Lower leg skin (tissue), 4 donors: ENCODE data around the gene PNMA6A. TPM values are rescaled to one million over a fixed set of nuclear protein-coding genes. Genes with fewer than 3 reads are reported as not detected.
A peak's percentile ranks its signal among the peaks of the same experiment; 100 is the strongest.
"Not testable (repeated sequence)": the region's sequence is repeated elsewhere in the genome, so short reads cannot be mapped to it uniquely, and the experiment has no call there.

ENCODE experiments used
- DNase-seq, 2 donors: peaks; one replicate each; pipeline ENCODE4 v3.0.0-alpha.2; 2019; ENCODE audit warnings: low spot score in 2 of 2
- H3K4me3 ChIP-seq: fragments of 200-600 bp; sonication (generic); 2 replicates; pipeline ENCODE4 v1.5.1; 2017; ENCODE audit warnings: mild to moderate bottlenecking, low read depth; ENCODE audit not compliant: poor library complexity, severe bottlenecking
- CTCF ChIP-seq, 3 donors: fragments of 450-650 bp; IDR thresholded peaks; one replicate each; pipeline ENCODE4 v1.5.1; 2016; ENCODE audit warnings: antibody characterized with exemption in 3 of 3, mild to moderate bottlenecking in 3 of 3, moderate library complexity in 2 of 3
- POLR2A ChIP-seq, 2 donors: fragments of 450-650 bp; IDR thresholded peaks; one replicate each; pipeline ENCODE4 v1.6.1; 2016 to 2017; ENCODE audit warnings: antibody characterized with exemption in 2 of 2, mild to moderate bottlenecking in 1 of 2, moderate library complexity in 1 of 2
- WGBS, 2 donors: methylation state at CpG; one replicate each; pipeline ENCODE4 v1.1.5; 2018; 5-methylcytosine and 5-hydroxymethylcytosine counted together
- intact Hi-C: fragments of 100-400 bp; cut with DNase I; formaldehyde crosslinking; loops from one replicate; pipeline ENCODE4 v1.15.0; 2023; ENCODE audit warnings: low total_unique reads
- total RNA-seq, 4 donors: library from RNA; depleted of rRNA; stranded (reverse); fragments of >200 nt; gene quantifications; one replicate each; pipeline ENCODE4 v1.1.0, GENCODE V29; 2016

The PNMA6A gene
- total RNA-seq, 4 donors from 2014 or later: 0.08 to 1.5 (median 0.46) TPM

GRCh38 chrX:153074262-153074899 lies 2.1 kb downstream of the PNMA6A start:
- TF ChIP-seq POLR2A (IDR thresholded peaks at IDR 0.05) (no peak), CTCF (IDR thresholded peaks at IDR 0.05) (no peak)
- no peak overlapping the region for H3K4me3 ChIP-seq
- intact Hi-C loops: no loop called here
- DNase-seq: peak in 1 of 2 donors; percentile 57
- 87 to 89% methylated on average over 12 to 17 of the region's 24 CpGs for WGBS, 2 donors

GRCh38 chrX:153074935-153075334 lies 2.7 kb downstream of the PNMA6A start:
- WGBS, 2 donors: 85 to 87% methylated on average over 7 to 11 of the region's 11 CpGs
- intact Hi-C loops: no loop called here
- no peak overlapping the region for H3K4me3 ChIP-seq
- DNase-seq: peak in 1 of 2 donors; percentile 84
- TF ChIP-seq CTCF (IDR thresholded peaks at IDR 0.05) (no peak), POLR2A (IDR thresholded peaks at IDR 0.05) (no peak)

GRCh38 chrX:153075366-153075765 lies 3.1 kb downstream of the PNMA6A start:
- no peak overlapping the region for H3K4me3 ChIP-seq
- WGBS, 2 donors: 81% methylated on average over 9 of the region's 14 CpGs; no CpG with 5 or more reads in 1 of the 2 donors
- intact Hi-C loops: no loop called here
- no peak for TF ChIP-seq POLR2A (IDR thresholded peaks at IDR 0.05)
- no peak for TF ChIP-seq CTCF (IDR thresholded peaks at IDR 0.05)
- peak in 1 of 2 donors; percentile 81 for DNase-seq

GRCh38 chrX:153077437-153078135 lies 5.3 kb downstream of the PNMA6A start:
- WGBS, 2 donors: no CpG with 5 or more reads among the region's 76 CpGs
- H3K4me3 ChIP-seq, DNase-seq, intact Hi-C loops: not testable (repeated sequence)

- intact Hi-C loops: loop anchor here (10.0 kb wide), 1 partner anchor 1279 kb away; no protein-coding TSS in a partner anchor
- not testable (repeated sequence) for H3K4me3 ChIP-seq, DNase-seq
- 49% methylated on average over 6 of the region's 23 CpGs; no CpG with 5 or more reads in 1 of the 2 donors for WGBS, 2 donors
Observed at GRCh38 chrX:153083238-153083923, 11.1 kb downstream of the PNMA6A start.

- DNase-seq: no peak
- TF ChIP-seq POLR2A (IDR thresholded peaks at IDR 0.05): no peak
- no peak for TF ChIP-seq CTCF (IDR thresholded peaks at IDR 0.05)
- WGBS, 2 donors: 75 to 85% methylated on average over 3 of the region's 3 CpGs
- no peak overlapping the region for H3K4me3 ChIP-seq
- intact Hi-C loops: no loop called here
Observed at GRCh38 chrX:153102418-153102817, 30.2 kb downstream of the PNMA6A start.

- H3K4me3 ChIP-seq, intact Hi-C loops, DNase-seq: not testable (repeated sequence)
- WGBS, 2 donors: 71 to 88% methylated on average over 1 of the region's 1 CpG
Observed at GRCh38 chrX:153104959-153105358, 32.7 kb downstream of the PNMA6A start.

GRCh38 chrX:153106092-153106801 lies 34.0 kb downstream of the PNMA6A start:
- DNase-seq, intact Hi-C loops, H3K4me3 ChIP-seq: not testable (repeated sequence)
- WGBS, 2 donors: 51% methylated on average over 2 of the region's 12 CpGs; no CpG with 5 or more reads in 1 of the 2 donors

GRCh38 chrX:153110735-153111134 lies 38.5 kb downstream of the PNMA6A start:
- H3K4me3 ChIP-seq, intact Hi-C loops, DNase-seq: not testable (repeated sequence)
- no CpG with 5 or more reads among the region's 2 CpGs for WGBS, 2 donors
